Measurements from ENCODE around the gene MRPL39. TPM values are rescaled to one million over a fixed set of nuclear protein-coding genes. Genes with fewer than 3 reads are reported as not detected.

MRPL39 gene
- total and polyA plus RNA-seq, 2 of the 4 experiments (the other 2 are of a cell fraction) = 15.2 to 20.6 TPM

- H3K9me3 ChIP-seq (ENCODE audit: control insufficient read depth, insufficient read depth, low read length) = no peaks in the 10 kb centered on the region
- H4K20me1 ChIP-seq (ENCODE audit: insufficient read depth, low read length) = no peaks in the 10 kb centered on the region
- H3K9me1 ChIP-seq (ENCODE audit: insufficient read depth, low read length) = no peaks in the 10 kb centered on the region; the same call in 1 of the 2 replicates
- no peak overlapping the region for H4K8ac ChIP-seq (ENCODE audit: low read depth in 2 of 2, low read length in 2 of 2)
- in situ Hi-C loops (cut with MboI; ENCODE audit: low sequenced_read_pairs) = no loop called here
- no peaks in the 10 kb centered on the region for H3K27me3 ChIP-seq (ENCODE audit: control insufficient read depth, insufficient read depth, low read length)
- no peak overlapping the region for H2AK9ac ChIP-seq (replicated peaks; ENCODE audit: low read depth, low read length, poor library complexity)
- BruUV-seq (replicated peaks) = no TSS peak
- H3K18ac ChIP-seq (ENCODE audit: low read depth, low read length) = no peak overlapping the region
- no peak overlapping the region for H2BK120ac ChIP-seq (ENCODE audit: low read depth, low read length)
- no peak overlapping the region for H3K4ac ChIP-seq (ENCODE audit: low read depth, low read length)
- DNase-seq = no peak
- no peak overlapping the region for H2BK15ac ChIP-seq (ENCODE audit: low read depth, low read length)
- H3K14ac ChIP-seq (replicated peaks; ENCODE audit: low read depth, low read length) = no peak overlapping the region
- peaks cover 6 to 25% of the 10 kb centered on the region in 2 experiments; a peak in 3 of 4 replicates for H3K79me1 ChIP-seq (ENCODE audit: low read depth in 1 of 2, low read length in 2 of 2)
- H3K4me1 ChIP-seq (ENCODE audit: control insufficient read depth, insufficient read depth, low read length) = peaks cover 9% of the 10 kb centered on the region; the same call in 1 of the 2 replicates
- H2AFZ ChIP-seq (replicated peaks; ENCODE audit: low read length, poor library complexity) = no peak overlapping the region
- H3K4me2 ChIP-seq (ENCODE audit: low read depth, low read length) = no peak overlapping the region
- no peak for ATAC-seq (ENCODE audit: low read depth)
- WGBS, 2 experiments (ENCODE audit: extremely low coverage in 2 of 2, insufficient read length in 1 of 2) = no CpG with 5 or more reads among the region's 4 CpGs
- intact Hi-C loops (cut with micrococcal nuclease) = no loop called here
- H3K4me3 ChIP-seq (ENCODE audit: insufficient read depth, low read depth, low read length) = no peak overlapping the region
- H3K27ac ChIP-seq (ENCODE audit: insufficient read depth, low read length) = no peak overlapping the region
- no peak overlapping the region for H2AK5ac ChIP-seq (ENCODE audit: low read depth, low read length)
- dilution Hi-C loops (cut with HindIII; ENCODE audit: low sequenced_read_pairs, unreplicated experiment) = no loop called here
- peaks cover 12% of the 10 kb centered on the region; the same call in 1 of the 2 replicates for H3K36me3 ChIP-seq (ENCODE audit: control insufficient read depth, insufficient read depth, low read length)
- ChIA-PET POLR2A (ENCODE audit: unreplicated experiment) (no interaction called here), CTCF (interaction anchor here (1.3 kb wide), 1 partner anchor 129 kb away, joined by 4 read pairs; no protein-coding TSS in a partner anchor)
- no peak overlapping the region for H4K91ac ChIP-seq (ENCODE audit: insufficient read depth, low read depth, low read length)
- no peak overlapping the region for H2BK20ac ChIP-seq (ENCODE audit: low read depth, low read length)
- no peak overlapping the region for H2BK5ac ChIP-seq (ENCODE audit: low read depth, low read length, poor library complexity, severe bottlenecking)
- no peak overlapping the region for H4K5ac ChIP-seq (ENCODE audit: low read depth, low read length)
- H3K23ac ChIP-seq (ENCODE audit: low read depth, low read length) = no peak overlapping the region
- no peak overlapping the region for H3K9ac ChIP-seq (ENCODE audit: low read depth, low read length)
- no peak overlapping the region for H3K56ac ChIP-seq (ENCODE audit: extremely low read depth, insufficient read depth, low read length)
- TF ChIP-seq SMC3 (IDR thresholded peaks at IDR 0.05; ENCODE audit: low read depth, low read length) (no peak), FOS (IDR thresholded peaks at IDR 0.05; ENCODE audit: low read depth, low read length) (no peak), CEBPB (IDR thresholded peaks at IDR 0.05; ENCODE audit: low read depth, low read length) (no peak), MAFK (IDR thresholded peaks at IDR 0.05; ENCODE audit: low read depth, low read length) (no peak), RFX5 (IDR thresholded peaks at IDR 0.05; ENCODE audit: low read depth, low read length) (no peak), RCOR1 (IDR thresholded peaks at IDR 0.05; ENCODE audit: insufficient replicate concordance, low read length) (no peak), USF2 (IDR thresholded peaks at IDR 0.05; ENCODE audit: low read depth, low read length) (no peak), POLR2A (IDR thresholded peaks at IDR 0.05; ENCODE audit: low read depth, low read length) (no peak), MAZ (IDR thresholded peaks at IDR 0.05; ENCODE audit: borderline replicate concordance, low read depth, low read length) (no peak), RAD21 (IDR thresholded peaks at IDR 0.05; ENCODE audit: low read length) (no peak), NFE2L2 (IDR thresholded peaks at IDR 0.05; ENCODE audit: low read depth, low read length) (no peak), BHLHE40 (IDR thresholded peaks at IDR 0.05; ENCODE audit: low read depth, low read length) (no peak), ELK1 (IDR thresholded peaks at IDR 0.05; ENCODE audit: borderline replicate concordance, low read depth, low read length) (no peak), MXI1 (IDR thresholded peaks at IDR 0.05; ENCODE audit: borderline replicate concordance, low read depth, low read length) (no peak)
- TF ChIP-seq, protein P1, sequence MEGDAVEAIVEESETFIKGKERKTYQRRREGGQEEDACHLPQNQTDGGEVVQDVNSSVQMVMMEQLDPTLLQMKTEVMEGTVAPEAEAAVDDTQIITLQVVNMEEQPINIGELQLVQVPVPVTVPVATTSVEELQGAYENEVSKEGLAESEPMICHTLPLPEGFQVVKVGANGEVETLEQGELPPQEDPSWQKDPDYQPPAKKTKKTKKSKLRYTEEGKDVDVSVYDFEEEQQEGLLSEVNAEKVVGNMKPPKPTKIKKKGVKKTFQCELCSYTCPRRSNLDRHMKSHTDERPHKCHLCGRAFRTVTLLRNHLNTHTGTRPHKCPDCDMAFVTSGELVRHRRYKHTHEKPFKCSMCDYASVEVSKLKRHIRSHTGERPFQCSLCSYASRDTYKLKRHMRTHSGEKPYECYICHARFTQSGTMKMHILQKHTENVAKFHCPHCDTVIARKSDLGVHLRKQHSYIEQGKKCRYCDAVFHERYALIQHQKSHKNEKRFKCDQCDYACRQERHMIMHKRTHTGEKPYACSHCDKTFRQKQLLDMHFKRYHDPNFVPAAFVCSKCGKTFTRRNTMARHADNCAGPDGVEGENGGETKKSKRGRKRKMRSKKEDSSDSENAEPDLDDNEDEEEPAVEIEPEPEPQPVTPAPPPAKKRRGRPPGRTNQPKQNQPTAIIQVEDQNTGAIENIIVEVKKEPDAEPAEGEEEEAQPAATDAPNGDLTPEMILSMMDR (conservative IDR thresholded peaks at IDR 0.05; ENCODE audit: low read depth, low read length) = no peak
Measured at GRCh38 chr21:25579226-25580013, 27.9 kb downstream of the MRPL39 start.
